DOHH2 (cell line): ENCODE measurements around the gene KBTBD4.
"Not testable (repeated sequence)": the region's sequence is repeated elsewhere in the genome, so short reads cannot be mapped to it uniquely, and the experiment has no call there.

ENCODE experiments used
- EZH2phosphoT487 ChIP-seq: fragments of 200-600 bp; sonication (generic); IDR thresholded peaks from 2 replicates; pipeline ENCODE4 v1.6.1; 2017; ENCODE audit warnings: borderline replicate concordance, mild to moderate bottlenecking, antibody characterized with exemption, low read length, moderate library complexity, mixed read lengths
- TF ChIP-seq, protein P1 (sequence below): fragments of 200-600 bp; sonication (generic); IDR thresholded peaks from one replicate; pipeline ENCODE4 v1.5.1; 2014; ENCODE audit warnings: antibody characterized with exemption, mild to moderate bottlenecking, low read depth, low read length; ENCODE audit not compliant: poor library complexity, severe bottlenecking

DNA sequence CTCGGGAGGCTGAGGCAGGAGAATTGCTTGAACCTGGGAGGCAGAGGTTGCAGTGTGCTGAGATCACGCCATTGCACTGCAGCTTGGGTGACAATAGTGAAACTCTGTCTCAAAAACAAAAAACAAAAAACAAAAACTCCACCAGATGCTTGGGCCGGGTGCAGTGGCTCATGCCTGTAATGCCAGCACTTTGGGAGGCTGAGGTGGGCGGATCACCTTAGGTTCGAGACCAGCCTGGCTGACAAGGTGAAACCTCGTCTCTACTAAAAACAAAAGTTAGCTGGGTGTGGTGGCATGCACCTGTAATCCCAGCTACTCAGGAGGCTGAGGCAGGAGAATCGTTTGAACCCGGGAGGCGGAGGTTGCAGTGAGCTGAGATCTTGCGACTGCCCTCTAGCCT lies 14.4 kb downstream of the KBTBD4 start:
- TF ChIP-seq, protein P1, sequence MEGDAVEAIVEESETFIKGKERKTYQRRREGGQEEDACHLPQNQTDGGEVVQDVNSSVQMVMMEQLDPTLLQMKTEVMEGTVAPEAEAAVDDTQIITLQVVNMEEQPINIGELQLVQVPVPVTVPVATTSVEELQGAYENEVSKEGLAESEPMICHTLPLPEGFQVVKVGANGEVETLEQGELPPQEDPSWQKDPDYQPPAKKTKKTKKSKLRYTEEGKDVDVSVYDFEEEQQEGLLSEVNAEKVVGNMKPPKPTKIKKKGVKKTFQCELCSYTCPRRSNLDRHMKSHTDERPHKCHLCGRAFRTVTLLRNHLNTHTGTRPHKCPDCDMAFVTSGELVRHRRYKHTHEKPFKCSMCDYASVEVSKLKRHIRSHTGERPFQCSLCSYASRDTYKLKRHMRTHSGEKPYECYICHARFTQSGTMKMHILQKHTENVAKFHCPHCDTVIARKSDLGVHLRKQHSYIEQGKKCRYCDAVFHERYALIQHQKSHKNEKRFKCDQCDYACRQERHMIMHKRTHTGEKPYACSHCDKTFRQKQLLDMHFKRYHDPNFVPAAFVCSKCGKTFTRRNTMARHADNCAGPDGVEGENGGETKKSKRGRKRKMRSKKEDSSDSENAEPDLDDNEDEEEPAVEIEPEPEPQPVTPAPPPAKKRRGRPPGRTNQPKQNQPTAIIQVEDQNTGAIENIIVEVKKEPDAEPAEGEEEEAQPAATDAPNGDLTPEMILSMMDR = not testable (repeated sequence)
- TF ChIP-seq EZH2phosphoT487 = not testable (repeated sequence)
